A172 (cell line): Measurements from ENCODE around the gene LRRIQ1. TPM values are rescaled to one million over a fixed set of nuclear protein-coding genes. Genes with fewer than 3 reads are reported as not detected.

Experiments
- DNase-seq: peaks from one replicate; pipeline ENCODE4 v3.0.0-alpha.2; 2015; ENCODE audit warnings: low spot score
- total RNA-seq: library from RNA; depleted of rRNA; stranded (reverse); fragments of >200 nt; shearing (Covaris generic); gene quantifications from 2 replicates; pipeline ENCODE4 v1.2.3, GENCODE V29; 2014

The LRRIQ1 gene
- total RNA-seq, 1 experiment from 2014 or later = 4.4 TPM

DNA sequence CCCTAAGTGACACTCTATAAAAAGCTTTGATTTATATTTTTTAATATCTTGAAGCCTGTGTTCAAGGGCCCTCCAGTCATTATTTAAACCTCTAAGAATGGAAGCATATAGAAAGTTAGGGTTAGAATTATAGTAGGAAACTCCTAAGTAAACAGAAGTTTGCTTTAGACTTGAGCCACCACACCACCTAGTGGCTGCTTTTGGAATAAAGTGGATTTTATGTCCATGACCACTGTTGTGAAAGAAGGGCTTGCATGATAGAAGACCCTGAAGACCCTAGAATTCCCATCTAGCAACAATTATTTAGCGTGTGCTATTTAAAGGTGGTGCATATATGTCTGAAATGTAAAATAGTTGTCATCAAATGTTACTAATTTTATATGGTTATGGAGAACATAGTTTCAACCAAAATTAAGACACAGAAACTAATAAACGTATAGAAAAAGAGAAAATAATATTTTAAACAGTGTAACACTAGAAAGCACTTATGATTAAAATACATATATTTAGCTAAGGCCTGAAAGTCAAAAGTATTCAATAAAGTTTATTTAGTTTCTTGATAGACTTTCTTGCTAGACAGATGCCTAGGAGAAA lies 21.3 kb downstream of the LRRIQ1 start:
- DNase-seq = peak; percentile 35

DNA sequence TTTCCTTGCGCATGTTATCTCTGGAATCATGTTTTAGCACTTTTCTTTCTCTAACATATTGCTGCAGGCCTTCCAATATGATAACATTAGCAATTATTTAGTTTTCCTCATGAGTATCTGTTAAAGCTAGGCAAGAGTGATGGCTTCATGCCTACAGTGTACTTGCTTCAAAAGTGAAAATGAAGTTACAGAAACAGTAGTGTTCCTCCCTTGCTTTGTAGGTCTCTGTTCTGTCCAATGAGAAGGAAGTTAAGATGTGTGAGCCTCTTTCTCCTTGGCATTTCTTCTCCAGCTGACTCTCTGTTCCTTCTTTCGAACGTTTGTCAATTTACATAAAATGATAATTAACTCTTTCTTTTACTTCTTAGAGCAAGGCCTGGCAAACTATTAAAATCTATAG lies 22.2 kb downstream of the LRRIQ1 start:
- DNase-seq = no peak

DNA sequence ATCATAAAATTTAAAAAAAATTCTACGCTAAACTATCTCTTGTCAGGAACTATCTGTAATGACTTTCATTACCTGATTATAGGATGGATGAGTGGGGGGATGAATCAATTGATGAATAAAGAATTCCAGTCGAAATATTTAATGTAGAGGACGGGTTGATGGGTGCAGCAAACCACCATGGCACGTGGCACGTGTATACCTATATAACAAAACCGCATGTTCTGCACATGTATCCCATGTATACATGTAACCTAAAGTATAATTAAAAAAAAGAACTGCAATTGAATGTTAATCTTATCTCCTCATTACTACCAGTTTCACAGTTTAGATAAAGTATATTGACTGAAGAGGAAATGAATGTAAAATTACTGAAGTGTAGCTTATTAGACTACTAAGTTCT lies 23.4 kb downstream of the LRRIQ1 start:
- no peak for DNase-seq

DNA sequence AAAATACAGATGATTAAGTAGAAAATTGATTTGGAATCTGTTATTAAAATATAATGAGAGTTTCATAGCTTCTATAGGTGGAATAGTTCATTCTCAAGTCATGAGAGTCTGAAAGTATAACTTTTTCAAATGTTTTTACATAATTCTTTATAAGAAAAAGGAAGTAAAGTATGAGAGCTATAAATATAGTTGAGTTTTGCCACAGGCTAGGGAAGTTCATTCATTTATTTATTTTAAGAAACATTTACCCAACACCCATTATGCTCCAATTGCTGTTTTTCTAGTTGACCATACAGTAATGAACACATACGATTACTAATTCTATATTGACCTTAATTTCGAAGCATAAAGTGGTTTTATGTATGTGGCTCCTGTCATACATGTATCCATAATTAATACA lies 24.8 kb downstream of the LRRIQ1 start:
- no peak for DNase-seq

DNA sequence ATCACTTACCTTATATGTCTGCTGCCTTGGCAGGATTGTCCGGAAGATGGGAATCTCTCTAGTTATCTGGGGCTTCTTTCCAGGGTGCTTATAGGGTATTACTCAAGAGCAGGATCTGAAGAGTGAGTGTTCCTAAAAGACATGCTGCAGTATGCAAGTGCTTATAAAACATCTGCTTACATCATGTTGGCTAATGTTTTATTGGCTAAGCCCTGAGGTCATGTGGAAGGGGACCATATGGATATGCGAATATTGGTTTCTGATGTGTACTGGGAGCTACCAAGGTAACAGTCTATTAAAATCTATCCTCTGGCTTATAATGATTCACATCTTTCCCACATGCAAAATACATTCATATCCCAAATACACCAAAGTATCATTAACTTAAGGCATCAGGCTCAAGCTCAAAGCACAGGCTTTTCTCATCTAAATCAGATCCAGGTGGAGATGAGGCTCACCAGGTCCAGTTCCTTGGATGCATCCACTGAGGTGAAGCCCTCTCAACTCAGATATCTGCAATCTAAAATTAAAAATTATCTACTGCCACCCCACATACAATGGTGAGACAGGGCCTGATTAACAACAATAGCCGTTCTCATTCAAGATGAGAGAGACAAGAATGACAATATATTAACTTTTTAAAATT lies 29.8 kb downstream of the LRRIQ1 start:
- no peak for DNase-seq

DNA sequence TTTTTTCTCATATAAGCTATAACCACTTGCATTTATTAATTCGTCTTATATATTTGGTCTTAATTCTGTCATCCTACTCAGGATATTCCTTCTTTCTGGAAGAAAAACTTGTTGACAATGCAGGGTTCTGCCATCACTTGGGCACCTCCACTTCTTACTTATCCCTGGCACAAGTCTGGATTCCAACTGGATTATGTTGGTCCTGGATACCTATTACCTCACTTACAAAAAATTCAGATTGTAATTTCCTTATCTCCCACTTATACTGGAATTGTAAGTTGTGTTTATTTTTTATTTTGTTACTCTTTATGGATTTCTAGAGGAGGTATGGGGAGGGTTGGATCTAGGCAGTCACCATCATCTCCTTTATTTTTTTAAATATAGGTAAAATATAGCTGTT lies 36.7 kb downstream of the LRRIQ1 start:
- DNase-seq = no peak

DNA sequence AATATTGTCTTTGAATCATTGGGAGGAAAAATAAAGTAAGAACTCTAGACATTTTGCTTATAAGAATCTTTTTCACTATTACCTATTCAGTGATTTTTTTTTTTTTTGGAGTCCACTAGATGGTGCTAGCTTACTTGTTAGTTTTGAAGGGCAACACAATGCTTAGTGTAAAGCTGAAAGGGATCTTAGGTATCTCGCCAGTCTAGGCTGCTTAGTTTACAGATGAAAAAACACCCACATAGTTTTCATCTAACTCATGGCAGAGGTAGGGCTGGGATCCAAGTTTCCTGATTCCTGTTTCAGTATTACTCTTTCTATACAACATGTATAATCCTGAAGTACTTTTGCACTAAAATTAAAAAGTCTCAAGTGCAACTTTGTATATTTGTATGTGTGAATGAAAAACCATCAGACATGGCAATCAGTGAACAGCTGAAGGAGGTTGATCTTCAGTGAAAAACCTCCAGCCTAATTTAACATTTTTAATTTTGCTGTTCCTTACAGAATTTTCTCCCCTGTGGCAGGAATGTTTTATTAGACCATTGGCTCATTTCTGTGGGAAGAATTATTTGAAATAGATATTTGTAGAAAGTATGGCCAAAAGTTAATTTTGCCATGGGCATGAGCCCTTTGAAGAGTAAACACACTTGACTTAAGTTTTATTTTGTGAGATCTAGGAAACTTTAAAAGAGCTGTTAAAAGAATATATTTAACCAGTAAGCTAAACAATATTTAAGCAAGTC lies 40.7 kb downstream of the LRRIQ1 start:
- DNase-seq = peak; percentile 82

DNA sequence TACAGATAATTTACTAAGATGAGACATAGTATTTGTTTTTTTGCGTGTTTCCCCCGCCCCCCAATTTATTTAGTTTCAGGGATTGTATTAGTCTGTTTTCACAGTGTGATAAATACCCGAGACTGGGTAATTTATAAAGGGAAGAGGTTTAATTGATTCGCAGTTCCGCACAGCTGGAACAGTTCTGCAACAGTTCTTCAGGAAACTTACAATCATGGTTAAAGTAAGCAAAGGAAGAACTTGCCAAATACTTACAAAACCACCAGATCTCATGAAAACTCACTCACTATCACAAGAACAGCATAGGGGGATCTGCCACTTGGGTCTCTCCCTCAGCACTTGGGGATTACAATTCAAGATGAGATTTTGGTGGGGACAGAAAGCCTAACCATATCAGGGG lies 48.9 kb downstream of the LRRIQ1 start:
- DNase-seq = no peak

DNA sequence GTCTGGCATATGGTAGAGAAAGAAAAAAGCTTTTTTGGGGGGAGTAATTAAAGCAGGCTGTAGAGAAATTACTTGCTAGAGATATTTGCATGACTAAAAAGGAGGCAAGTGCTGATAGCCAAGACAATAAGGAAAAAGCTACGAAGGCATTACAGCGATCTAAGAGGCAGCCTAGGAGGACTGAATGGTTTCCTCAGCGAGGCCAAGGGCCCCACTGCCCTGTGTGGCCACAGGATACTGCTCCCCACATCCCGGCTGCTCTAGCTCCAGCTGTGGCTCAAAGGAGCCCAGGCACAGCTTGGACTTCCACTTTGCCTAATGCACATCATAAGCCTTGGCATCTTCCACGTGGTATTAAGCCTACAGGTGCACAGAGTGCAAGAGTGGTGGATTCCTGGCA lies 53.6 kb downstream of the LRRIQ1 start:
- no peak for DNase-seq

DNA sequence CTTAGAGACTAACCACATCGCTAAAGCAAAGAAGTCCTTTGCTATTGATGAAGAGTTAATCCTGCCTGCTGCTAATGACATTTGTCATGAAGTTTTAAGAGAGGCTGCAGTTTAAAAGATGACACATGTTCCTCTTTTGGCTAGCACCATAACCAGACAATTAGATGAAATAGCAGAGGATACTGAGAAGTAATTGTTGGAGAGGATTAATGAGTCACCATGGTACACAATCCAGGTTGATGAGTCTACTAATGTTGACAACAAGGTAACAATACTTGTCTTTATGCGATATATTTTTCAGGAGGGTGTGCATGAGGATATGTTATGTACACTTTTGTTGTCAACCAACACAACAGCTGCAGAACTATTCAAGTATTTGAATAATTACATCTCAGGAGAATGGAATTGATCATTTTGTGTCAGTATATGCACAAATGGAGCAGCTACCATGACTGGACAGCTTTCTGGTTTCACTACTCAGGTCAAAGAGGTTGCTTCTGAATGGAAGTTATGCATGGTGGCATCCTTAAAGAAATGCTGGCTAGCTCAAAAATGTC lies 56.7 kb downstream of the LRRIQ1 start:
- peak; percentile 30 for DNase-seq

DNA sequence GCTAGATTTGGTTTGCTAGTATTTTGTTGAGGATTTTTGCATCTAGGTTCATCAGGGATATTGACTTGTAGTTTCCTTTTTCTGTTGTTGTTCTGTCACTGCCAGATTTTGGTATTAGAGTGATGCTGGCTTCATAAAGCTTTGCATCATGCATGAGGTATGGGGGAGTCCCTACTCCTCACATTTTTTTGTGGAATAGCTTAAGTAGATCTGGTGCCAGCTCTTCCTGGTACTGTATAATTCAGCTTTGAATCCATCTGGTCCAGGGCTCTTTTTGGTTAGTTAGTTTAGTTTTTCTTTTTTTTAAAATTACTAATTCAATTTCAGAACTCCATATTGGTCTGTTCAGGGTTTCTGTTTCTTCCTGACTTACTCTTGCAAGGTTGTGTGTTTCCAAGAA lies 59.4 kb downstream of the LRRIQ1 start:
- DNase-seq = no peak

DNA sequence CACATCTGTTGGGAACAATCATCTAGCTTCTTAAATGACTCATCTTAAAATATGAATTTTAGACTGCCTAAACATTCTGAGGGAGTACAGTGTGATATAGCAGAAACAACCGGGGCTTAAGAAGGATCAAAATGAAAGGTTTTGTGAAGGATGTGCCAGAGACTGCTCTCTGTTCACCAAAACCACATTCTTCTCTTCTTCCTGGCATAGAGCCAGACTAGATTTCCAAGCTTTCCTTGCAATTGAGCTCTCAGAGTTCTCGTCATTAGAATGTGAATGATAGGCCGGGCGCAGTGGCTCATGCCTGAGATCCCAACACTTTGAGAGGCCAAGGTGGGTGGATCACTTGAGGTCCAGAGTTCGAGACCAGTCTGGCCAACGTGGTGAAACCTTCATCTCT lies 94.5 kb downstream of the LRRIQ1 start:
- no peak for DNase-seq

DNA sequence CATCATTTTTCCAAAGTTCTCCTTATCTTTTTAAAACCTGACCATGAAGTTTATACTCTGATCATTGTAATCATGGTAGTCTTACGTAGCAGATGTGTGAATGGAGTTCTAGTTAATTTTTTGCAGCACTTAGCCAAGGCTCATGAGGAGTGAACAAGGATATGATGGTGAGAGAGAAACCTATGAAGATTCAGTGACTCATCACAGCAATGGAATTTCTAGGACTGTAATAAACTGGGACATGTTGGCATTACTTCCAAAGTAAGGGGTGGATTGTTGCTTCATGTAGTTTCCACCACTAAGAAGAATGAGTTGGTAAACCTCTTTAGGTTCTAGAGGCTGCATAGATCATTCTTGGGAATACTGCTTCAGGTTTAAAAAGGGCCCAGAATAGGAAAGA lies 102.7 kb downstream of the LRRIQ1 start:
- DNase-seq = no peak

DNA sequence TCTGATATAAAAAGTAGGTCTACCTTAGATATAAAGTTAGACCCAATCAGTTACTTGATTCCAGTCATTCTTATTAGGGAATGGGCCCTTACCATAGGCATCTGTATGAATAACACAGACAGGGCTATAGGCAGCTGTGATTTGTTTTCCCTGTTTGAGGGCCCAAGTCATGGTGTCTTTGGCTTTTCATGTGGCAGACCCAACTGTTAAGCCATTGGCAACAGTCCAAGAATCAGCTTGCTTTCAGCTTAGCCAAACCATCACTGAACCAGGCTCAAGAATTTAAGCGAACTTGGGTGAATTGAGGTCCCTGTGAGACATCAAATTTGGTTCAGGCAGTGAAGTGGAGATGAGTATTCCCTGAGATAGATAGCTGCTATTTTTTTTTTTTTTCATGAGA lies 111.2 kb downstream of the LRRIQ1 start:
- no peak for DNase-seq

DNA sequence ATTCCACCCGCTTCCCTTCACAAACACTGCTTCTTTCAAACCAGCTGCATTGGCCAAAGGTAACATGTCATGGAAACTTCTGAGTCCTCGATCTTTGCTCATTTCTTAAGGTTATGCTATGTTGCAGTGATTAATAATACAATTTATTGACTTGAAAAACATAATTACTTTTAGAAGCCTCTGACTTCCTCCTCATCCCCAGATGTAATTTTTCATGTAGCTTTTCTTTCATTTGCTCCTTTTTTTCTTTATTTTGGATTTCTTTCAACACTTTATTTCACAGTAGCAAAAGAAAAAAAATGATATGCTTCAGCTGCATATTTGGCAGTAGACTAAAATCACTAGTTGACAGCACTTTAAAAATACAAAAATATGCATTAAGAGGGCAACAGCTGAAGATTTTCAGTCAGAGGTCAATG lies 116.2 kb downstream of the LRRIQ1 start:
- no peak for DNase-seq

DNA sequence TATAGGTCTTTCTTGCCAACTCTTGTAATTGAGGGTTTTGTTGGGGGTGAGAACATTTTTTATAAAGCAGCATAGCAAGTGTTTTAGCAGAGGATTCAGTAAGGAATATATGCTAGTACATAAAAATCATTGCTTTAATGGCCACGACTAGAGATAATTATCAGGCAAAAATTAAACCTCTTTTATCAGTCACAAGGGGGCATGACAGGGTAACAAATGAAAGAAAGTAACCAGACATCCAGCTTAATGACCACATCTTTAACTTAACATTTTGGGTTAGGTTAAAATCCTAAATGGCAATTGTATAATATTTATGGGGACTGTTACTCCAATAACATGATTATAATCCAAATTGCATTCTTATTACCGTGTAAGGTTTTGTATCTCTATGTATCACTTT lies 119.6 kb downstream of the LRRIQ1 start:
- peak; percentile 23 for DNase-seq

DNA sequence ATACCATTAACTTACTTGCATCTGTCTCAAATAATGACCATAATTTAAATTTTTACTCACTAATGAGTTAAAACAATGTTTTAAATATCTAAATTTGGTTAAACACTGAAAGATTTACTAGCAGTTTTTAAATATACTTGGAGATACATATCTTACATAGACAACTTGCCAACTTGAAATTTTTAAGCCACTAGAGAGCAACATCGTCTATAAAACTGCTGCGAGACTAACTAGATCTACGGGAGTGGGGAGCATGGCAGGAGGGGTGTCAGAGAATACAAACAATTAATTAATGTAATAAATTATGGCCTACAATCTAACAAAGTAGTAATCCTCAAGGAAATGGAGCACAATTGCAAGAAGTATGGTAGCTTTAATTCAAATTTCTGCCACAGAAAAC lies 120.4 kb downstream of the LRRIQ1 start:
- DNase-seq = no peak

DNA sequence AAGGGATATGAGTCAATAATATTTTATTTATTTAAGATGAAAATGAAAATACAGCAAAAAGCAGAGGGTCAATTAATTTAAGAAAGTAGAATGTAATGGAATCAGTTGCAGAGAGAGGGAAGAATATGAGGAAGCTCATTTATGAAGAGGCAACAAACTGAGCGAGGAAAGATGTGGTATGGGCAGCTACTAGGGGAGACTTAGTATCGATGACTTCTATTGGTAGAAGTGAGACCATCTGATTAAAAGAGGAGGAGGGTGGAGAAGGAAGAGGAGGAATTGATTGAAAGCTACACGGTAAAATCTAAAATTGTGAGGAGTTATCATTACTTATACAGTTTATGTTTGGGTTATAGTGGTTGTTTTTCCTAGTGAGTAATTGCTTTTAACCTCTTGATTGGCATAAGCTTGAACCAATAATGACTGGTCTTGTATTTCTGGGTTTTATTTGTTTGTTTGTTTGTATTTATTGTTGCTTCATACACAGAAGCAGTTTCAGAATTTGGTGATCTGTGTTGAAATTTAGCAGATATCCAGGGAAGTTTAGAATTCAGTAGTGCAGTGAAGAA lies 121.0 kb downstream of the LRRIQ1 start:
- no peak for DNase-seq

DNA sequence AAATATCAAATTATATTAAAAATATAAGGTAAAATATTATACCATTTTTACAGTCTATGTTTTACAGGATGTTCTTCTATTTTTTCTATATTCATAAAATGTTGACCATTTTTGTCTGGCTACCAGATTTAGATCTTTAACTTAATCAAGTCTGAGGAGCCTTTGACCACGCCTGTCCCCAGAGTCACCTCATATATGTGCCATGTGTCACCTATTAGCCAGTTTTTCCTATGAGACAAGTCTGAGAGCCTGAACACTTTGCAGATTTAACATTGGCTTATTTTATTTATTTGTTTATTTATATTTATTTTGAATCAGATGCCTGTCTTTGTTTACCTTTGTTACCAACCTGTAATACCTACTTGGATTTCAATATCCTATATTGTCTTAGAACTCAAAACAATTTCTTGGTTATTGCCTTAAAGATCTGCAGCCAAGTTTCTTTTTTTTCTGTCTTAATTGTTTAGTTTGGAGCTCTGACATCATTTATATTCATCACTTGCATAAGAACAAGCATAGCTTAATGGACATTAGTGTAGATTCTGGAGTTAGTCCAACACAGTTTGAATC lies 127.7 kb downstream of the LRRIQ1 start:
- DNase-seq = no peak

DNA sequence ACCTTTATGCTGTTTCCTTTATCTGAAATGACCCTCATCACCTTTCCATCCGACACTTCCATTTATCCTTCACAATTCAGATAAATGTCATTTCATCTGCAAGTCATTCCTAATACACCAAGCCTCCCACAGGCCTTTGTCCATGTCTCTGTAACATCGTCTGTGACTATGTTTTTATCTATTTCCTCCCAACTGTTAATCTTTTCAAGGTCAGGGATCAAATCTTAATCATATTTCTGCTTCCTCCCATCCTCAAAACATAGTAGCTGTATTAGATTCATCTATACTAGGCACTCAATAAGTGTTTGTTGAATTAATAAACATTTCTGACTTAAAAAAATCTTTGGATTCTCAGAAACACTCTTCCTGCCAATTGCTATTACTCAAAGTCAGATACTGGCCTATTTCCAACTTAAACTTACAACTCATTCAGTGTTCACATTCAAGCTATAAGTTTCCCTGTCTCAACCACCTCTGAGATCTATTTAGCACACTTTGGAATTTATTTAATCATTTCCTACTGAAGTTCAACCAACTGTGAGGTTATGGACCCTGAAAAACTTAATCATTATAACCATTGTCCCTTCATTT lies 143.6 kb downstream of the LRRIQ1 start:
- DNase-seq = no peak

DNA sequence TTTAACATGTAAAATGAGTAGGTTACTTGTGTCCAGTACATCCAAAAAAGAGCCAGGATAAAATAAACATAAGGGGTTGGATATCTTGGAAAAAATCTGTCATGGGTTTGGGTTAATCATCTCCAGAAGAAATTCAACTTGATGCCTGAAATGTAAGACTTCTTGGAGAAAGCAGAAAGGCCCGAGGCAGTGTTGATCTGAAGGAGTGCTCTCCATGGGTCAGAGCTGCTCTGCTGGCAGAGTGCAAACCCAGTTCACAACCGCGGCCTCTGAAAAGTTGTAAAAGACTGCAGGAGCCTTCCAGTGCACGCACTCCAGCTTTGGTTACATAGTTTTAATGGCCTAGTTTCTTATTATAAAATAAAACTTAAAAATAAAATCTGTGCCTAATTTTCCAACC lies 146.5 kb downstream of the LRRIQ1 start:
- no peak for DNase-seq

DNA sequence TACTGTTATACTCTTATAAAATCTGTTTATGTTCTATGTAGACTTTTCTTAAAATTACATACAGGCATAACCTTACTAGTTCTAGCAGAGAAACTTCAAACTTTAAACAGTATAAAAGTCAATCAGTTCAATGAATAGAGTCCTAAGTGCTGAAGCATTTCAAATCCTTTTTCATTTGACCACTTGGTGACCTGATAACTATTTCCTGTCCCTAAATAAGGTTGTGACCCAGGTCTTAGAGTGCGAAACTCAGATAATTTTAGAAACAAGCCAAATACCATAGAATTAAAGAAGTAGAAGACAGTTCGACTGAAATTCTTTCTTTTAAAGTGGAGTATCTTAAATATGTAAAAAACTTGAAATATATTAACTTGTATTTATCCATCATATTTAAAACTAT lies 147.7 kb downstream of the LRRIQ1 start:
- no peak for DNase-seq
